ENCODE data around the gene MALT1. TPM values are rescaled to one million over a fixed set of nuclear protein-coding genes. Genes with fewer than 3 reads are reported as not detected.

The MALT1 gene
- polyA plus RNA-seq, 4 donors: 24.6 to 40.9 (median 30.6) TPM

DNA sequence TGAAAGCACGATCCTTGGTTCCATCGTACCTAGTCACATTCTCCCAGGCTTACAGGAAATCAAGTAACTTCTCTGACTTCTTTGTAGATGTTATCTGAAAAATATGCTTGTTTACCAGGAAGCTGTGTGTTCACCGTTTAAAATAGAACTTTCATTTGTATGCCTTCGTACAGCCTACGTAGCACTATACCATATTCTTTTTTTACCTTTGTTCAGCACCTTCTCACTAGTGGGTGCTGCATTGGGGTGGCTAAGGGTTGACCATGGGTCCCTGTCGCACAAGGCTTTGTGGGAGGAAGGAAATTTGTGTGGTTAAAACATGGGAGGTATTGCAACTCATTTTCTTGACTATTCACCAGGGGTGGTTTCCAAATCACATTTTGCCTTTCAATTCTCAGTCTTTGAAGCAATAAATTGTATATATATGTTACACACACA lies 16.6 kb downstream of the MALT1 start:
- DNase-seq (ENCODE audit: low read depth in 4 of 4, low spot score in 2 of 4): no peak

- no peak for DNase-seq (ENCODE audit: low read depth in 4 of 4, low spot score in 2 of 4)
Observed at GRCh38 chr18:58690259-58690658, 19.0 kb downstream of the MALT1 start.

DNA sequence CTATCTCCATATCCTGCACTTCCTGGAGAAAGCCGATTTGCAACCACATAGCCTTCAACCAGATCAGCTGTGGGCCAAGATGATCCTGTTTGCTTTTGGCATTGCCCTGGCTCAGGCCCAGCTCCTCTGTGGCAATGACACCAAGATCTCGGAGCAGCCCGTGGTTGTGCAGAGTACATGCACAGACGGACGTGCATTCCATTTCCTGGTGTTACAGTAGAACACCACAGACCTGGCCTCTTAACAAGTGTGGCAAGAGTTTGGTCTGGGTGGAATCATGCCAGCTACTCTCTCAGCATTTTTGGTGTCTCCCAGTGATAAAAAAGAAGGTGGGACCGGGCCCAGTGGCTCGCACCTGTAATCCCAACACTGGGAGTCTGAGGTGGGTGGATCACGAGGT lies 20.0 kb downstream of the MALT1 start:
- DNase-seq (ENCODE audit: low read depth in 4 of 4, low spot score in 2 of 4): no peak

DNA sequence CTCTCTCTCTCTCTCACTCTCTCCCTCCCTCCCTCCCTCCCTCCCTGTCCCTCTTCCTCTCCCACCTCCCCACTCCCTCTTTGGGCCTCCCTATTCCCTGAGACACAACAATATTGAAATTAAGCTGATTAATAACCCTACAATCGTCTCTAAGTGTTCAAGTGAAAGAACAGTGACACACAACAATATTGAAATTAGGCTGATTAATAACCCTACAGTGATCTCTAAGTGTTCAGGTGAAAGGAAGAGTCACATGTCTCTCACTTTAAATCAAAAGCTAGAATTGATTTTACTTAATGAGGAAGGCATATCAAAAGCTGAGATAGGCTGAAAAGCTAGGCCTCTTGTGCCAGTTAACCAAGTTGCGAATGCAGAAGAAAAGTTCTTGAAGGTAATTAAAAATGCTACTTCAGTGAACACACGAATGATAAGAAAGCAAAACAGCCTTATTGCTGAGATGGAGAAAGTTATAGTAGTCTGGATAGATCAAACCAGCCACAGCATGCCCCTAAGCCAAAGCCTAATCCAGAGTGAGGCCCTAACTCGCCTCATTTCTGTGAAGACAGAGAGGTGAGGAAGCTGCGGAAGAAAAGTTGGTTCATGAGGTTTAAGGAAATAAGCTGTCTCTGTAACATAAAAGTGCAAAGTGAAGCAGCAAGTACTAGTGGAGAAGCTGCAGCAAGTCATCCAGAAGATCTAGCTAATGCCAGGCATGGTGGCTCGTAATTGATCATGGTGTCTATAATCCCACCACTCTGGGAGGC lies 21.3 kb downstream of the MALT1 start:
- DNase-seq (ENCODE audit: low read depth in 4 of 4, low spot score in 2 of 4): no peak

GRCh38 chr18:58694221-58694620 lies 23.0 kb downstream of the MALT1 start:
- no peak for DNase-seq (ENCODE audit: low read depth in 4 of 4, low spot score in 2 of 4)

- no peak for DNase-seq (ENCODE audit: low read depth in 4 of 4, low spot score in 2 of 4)
Observed at GRCh38 chr18:58694720-58695468, 23.6 kb downstream of the MALT1 start.

DNA sequence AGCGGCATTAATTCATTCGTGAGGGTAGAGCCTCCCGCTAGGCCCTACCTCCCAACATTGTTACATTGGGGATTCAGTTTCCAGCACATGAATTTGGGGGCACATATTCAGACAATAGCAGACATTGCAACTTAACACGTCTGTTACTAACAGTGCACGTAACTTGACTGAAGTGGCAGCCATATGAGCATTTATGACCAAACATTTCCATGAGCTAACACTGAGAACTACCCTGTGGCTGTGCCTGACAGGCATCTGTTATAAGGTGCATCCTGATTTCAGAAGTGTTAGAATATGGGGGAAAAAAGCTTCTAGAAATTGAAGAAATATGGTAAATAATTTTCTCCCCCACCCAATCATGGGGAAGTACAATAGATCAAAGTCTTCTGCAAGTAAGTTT lies 24.5 kb downstream of the MALT1 start:
- DNase-seq (ENCODE audit: low read depth in 4 of 4, low spot score in 2 of 4): no peak

DNA sequence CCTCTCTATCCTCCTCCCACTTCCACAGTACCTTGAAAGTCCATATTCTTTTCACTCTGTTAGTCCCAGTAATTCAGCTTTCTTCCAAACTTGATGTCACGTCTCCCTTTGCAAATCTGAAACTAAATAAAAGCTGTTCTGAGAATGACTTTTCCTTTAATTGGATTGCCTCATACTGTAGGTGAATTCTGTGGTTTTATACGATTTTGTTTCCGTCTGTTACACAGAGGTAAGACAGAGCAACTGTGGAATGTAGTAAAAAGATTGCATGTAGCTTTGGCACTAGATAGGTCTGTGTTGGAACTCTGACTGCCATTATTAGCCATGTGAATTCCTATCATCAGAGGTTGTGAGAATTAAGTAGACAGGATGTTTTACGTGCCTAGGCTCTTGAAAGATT lies 25.9 kb downstream of the MALT1 start:
- no peak for DNase-seq (ENCODE audit: low read depth in 4 of 4, low spot score in 2 of 4)

GRCh38 chr18:58698701-58699193 lies 27.5 kb downstream of the MALT1 start:
- no peak for DNase-seq (ENCODE audit: low read depth in 4 of 4, low spot score in 2 of 4)

- DNase-seq (ENCODE audit: low read depth in 4 of 4, low spot score in 2 of 4): no peak
Observed at GRCh38 chr18:58699551-58699950, 28.3 kb downstream of the MALT1 start.

DNA sequence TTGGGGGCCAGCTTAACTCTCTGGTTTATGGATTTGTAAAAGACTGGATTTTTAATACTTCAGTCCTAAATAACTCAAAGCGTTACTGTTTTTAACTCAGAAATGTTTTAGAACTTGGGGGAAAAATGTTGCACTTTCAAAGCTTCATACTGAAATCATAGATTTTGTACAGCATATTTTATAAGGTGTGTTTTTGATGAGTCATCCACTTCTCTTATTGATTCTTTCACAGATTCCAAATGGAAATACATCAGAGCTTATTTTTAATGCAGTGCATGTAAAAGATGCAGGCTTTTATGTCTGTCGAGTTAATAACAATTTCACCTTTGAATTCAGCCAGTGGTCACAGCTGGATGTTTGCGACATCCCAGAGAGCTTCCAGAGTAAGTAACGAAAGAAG lies 28.9 kb downstream of the MALT1 start:
- DNase-seq (ENCODE audit: low read depth in 4 of 4, low spot score in 2 of 4): no peak

DNA sequence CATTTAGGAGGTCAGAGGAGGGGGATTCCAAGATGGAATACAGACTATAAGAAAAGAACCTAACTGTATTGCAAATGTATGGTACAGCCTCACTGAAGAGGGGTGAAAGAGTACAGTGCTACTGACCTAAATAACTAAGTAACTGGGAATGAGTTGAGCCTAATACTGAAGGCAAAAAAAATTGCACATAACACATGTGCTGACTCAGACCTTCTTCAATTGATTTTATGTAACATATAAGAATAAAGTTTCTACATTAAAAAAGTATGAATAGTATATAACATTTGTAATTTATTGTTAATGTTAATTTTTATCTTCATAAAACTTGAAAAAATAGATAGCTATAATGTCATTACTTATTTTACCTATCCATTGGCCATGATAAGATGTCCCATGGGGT lies 41.7 kb downstream of the MALT1 start:
- DNase-seq (ENCODE audit: low read depth in 4 of 4, low spot score in 2 of 4): no peak

DNA sequence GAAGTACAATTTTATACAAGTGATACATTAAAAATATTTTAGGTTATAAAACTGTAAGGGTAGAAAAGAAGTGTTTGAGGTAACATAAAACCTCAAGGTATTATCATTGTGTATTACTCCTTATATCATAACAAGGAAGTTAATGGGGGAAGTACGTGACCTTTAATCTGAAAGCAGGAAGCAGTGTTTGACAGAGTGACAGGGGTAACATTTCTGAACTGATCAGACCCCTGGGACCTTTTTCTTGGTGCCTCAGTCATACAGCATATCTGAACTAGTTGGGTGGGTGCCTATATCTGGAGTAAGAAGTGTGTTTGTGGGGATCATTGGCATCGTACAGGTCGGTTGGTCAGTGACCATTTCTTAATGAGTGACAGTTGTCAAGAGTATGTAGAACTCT lies 43.0 kb downstream of the MALT1 start:
- no peak for DNase-seq (ENCODE audit: low read depth in 4 of 4, low spot score in 2 of 4)

- DNase-seq (ENCODE audit: low read depth in 4 of 4, low spot score in 2 of 4): no peak
Observed at GRCh38 chr18:58714821-58715220, 43.6 kb downstream of the MALT1 start.

DNA sequence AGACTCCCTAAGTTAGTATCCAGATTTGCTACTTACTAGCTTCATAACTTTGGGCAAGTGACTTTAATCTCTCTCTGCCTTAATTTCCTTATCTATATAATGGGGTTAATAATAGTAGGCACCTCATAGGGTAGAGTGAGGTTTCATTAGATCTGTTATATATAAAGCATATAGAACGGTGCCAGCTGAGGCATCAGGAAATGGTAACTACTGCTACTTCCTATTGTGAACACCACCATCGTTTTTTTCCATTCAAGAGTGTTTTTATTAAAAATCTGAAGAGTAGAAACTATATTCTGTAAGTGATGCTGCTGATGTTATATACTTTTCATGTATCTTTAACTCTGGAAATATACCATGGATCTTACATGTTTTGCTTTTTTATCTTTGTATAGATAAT lies 44.3 kb downstream of the MALT1 start:
- DNase-seq (ENCODE audit: low read depth in 4 of 4, low spot score in 2 of 4): no peak

- DNase-seq (ENCODE audit: low read depth in 4 of 4, low spot score in 2 of 4): no peak
Observed at GRCh38 chr18:58716060-58716756, 44.9 kb downstream of the MALT1 start.

- no peak for DNase-seq (ENCODE audit: low read depth in 4 of 4, low spot score in 2 of 4)
Observed at GRCh38 chr18:58721566-58722239, 50.4 kb downstream of the MALT1 start.

DNA sequence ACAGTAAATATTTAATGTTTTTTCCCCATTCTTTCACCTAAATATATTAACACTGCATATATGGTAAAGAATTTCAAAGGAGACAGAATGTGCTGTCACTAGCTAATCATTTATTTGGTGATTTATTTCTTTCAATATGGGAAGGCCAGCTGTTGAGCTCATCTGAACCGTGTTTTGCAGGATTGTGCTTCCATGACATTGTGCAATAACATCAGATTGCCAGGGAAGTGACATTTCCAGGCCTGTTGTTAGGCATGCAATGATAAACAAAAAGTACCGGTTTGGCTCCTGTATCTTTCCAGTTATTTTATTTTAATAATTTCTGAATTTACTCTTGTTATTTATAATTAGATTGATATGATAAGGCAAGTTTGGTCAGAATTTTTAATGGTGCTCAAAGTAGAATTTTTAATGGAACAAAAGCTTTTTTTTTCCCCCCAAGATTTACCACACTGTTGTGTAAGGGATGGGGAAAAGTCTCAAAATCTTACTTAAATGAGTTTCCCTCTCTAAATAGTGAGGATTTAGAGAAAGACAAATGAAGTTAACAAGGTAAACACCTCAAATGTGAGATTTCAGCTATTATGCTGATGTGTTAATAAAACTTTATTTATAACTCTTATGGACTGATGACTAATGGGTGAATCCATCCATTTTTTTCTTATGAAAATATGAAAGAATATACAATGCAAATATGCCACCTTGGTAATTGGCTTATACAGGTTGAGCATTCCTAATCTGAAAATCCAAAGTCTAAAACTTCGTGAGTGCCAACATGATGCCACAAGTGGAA lies 52.7 kb downstream of the MALT1 start:
- DNase-seq (ENCODE audit: low read depth in 4 of 4, low spot score in 2 of 4): no peak

GRCh38 chr18:58726671-58727070 lies 55.4 kb downstream of the MALT1 start:
- DNase-seq (ENCODE audit: low read depth in 4 of 4, low spot score in 2 of 4): no peak
